Measurements from ENCODE around the gene SERPINI2.

SERPINI2 gene, protein sequence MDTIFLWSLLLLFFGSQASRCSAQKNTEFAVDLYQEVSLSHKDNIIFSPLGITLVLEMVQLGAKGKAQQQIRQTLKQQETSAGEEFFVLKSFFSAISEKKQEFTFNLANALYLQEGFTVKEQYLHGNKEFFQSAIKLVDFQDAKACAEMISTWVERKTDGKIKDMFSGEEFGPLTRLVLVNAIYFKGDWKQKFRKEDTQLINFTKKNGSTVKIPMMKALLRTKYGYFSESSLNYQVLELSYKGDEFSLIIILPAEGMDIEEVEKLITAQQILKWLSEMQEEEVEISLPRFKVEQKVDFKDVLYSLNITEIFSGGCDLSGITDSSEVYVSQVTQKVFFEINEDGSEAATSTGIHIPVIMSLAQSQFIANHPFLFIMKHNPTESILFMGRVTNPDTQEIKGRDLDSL

DNA sequence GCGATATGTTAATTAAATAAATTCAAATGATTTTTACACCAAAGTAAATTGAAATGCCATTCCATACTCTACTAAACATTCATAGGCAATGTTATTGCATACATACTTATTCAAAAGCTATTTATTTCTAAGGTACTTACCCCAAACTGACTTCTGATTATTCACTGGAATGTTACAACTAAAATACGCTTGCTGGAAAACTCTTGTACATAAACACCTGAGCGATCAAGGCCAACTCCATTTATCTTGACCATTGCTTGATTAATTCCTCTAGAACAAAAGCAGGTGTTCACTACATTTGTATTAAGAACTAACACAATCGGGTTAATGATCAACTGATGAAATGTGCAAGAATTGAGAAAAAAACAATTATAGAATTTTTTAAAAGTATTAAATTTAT lies at the start of gene SERPINI2:
TSS of gene SERPINI2 (minus strand) at position 180 of the 400 bp plus-strand sequence. CDS start 2,208 bp downstream, outside the sequence.
- no peak for DNase-seq

DNA sequence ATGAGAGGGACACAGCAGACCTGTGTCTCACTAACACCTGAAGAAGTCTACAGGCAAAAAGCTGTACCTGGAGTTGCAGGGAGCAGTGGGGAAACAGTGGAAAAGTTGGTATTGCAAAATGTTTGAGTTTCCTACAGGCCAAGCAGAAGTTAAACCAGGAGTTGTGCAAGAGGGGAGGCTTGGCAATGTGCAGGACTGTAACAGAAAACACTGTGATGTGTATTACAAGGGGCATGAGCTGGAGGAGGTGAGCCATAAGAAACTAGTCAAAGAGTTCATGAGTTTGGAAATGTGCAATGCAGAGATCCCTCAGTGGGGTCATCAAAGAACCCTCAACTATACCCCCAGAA lies 47.1 kb upstream of the SERPINI2 start:
- DNase-seq, result no peak

DNA sequence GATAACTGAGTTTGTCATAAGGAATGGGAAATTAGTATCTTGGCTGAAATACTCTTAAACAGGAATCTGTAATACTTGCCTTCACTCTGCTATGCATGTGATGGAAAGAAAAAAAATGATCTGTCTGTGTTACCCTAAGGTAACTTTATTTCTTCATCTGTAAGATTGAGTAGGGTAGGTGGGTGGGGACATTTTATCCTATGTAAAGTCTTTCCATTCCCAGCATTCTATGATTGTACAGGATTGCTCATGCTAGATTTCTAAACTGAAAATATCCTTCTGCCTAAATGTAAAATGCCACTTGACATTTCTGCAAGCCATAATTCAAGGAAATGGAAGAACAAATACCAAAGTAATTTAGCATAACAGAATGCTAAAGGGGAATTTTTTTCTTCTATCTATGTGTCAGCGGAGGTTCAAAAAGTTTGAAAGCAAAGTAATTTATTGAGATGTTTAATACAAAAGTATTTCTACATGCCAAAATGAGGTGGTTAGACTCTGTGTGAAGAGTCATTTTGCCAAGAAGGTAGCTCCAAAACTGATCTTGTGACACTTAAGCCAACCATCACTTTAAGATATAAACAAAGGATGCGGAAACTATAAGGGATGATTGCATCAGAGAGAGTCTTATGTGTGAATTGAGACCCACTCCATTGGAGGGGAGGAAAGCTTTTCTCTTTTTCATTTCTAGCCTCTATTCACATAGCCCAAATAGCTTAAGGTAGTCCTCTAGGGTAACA lies 46.6 kb upstream of the SERPINI2 start:
- no peak for DNase-seq

DNA sequence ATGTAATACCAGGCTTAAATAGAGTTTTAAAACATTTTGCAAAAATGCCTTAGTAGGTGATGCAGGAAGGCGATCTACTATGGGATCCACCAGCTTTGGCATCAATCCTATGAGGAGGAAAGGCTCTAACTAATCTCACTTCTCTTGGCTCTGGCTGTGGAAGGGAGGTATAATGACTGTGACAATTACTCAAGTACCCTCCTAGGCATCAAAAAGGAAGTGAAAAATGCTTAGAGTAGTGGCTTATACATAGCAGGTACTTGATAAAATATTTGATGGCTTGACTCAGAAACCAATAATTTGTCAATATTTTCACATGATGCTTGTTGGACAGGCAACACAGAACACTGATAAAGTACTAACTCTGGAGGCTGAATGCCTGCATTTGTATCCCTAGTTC lies 34.1 kb upstream of the SERPINI2 start:
- DNase-seq, result no peak

DNA sequence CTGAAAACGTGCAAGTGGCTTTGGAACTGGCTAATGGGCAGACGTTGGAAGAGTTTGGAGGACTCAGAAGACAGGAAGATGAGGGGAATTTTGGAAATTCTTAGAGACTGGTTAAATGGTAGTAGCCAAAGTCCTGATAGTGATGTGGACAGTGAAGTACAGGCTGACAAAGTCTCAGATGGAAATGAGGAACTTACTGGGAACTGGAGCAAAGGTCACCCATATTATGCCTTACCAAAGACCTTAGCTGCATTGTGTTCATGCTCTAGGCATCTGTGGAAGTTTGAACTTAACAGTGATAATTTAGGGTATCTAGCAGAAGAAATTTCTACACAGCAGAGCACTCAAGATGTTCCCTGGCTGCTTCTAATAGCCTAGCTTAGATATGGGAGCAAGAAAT lies 28.6 kb upstream of the SERPINI2 start:
- no peak for DNase-seq

DNA sequence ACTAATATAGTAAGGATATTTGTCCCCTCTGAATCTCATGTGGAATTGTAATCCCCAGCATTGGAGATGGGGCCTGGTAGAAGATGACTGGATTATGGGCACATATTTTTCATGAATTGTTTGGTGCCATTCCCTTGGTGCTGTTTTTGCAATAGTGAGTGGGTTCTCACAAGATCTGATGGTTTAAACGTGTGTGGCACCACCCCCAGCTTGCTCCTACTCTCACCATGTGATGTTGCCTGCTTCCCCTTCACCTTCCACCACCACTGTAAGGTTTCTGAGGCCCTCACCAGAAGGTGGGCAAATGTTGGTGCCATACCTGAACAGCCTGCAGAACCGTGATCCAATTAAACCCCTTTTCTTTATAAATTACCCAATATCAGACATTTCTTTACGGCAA lies 28.1 kb upstream of the SERPINI2 start:
- DNase-seq, result no peak

DNA sequence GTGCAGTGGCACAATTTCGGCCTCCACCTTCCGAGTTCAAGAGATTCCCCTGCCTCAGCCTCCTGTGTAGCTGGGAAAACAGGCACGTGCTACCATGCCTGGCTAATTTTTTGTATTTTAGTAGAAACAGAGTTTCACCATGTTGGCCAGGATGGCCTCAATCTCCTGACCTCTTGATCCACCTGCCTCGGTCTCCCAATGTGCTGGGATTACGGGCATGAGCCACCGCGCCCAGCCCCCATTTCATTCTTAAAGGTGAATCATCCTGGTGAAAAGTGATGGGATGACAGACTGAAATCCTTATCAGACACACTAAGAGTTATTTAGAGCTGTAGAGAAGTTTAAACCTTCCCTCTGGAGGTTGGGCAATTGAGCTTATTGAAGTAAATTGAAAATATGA lies 24.1 kb upstream of the SERPINI2 start:
- DNase-seq, result no peak

DNA sequence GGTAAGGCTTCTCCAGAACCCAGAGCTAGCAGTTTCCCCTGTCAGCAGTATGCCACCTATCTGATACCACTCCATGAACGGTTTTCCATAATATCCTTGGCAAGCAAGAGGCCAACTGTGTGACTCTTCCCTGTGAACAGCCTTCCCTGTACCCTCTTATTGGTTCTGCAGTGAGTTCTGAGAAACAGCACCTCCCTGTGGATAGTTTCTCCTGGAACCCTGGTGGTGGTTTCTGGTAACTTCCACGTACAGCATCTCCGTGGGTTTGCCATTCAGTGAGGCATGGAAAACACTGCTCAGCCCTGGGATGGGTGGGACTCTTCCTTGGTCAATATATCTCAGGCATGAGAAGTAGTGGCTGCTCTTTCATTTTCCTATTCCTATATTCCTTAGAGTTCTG lies 19.4 kb upstream of the SERPINI2 start:
- DNase-seq, result no peak

DNA sequence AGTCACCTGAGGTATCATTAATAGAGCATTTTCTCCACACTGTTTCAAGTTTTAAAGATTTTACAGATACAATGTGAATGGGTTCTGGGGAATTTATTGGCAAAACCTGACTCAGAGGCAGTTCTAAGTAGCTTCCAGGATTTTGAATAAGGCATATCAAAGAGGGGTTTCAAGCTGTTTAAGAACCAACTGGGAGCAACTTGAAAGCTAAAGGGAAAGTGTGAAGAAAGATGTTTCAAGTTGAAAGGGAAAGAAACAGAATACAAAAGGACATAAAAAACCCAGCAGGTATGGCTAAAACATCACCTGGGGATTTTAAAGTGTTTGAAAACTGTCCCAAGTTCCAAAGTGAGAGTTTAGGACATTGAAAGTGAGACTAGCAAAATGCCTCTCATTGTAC lies 17.8 kb upstream of the SERPINI2 start:
- DNase-seq, result no peak

DNA sequence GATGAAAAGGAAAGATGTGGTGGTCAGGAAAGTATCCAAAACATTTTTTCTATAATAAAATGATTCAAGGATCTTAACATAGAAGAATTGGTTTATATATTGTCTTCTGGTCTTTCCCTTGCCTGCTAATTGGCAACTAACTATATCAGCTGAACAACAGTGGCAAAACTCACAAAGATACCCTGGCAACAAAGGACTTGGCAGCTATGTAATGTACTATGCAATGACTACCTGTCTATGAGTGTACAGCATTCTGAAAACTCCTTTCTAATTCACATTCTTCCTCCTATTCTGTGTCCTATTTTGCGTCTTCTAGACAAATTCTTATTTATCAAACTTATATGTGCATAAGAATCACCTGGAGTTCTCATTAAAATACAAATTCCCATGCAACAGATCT lies 15.7 kb upstream of the SERPINI2 start:
- DNase-seq, result no peak

DNA sequence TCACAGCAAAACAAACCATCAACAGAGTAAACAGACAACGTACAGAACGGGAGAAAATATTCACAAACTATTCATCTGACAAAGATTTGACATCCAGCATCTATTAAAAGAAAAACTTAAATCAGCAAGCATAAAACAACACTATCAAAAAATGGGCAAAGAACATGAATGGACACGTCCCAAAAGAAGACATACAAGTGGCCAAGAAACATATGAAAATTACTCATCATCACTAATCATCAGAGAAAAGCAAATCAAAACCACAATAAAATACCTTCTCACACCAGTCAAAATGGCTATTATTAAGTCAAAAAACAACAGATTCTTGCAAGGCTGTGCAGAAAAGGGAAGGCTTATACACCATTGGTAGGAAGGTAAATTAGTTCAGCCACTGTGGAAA lies 13.7 kb upstream of the SERPINI2 start:
- DNase-seq, result no peak

DNA sequence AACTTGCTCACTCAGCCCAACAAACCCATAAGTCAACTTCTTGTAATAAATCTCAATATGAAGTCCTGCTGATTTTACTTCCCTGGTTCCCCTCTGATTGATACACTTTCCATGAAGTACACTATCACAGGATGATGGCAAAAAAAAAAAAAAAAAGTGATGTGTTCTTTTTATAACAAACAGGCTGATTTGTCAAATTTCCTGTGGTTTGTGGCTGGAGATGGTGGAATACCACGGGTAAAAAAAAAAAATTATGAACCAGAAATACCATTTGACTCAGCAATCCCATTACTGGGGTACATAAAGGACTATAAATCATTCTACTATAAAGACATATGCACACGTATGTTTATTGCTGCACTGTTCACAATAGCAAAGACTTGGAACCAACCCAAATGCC lies 10.7 kb upstream of the SERPINI2 start:
- DNase-seq, result no peak

DNA sequence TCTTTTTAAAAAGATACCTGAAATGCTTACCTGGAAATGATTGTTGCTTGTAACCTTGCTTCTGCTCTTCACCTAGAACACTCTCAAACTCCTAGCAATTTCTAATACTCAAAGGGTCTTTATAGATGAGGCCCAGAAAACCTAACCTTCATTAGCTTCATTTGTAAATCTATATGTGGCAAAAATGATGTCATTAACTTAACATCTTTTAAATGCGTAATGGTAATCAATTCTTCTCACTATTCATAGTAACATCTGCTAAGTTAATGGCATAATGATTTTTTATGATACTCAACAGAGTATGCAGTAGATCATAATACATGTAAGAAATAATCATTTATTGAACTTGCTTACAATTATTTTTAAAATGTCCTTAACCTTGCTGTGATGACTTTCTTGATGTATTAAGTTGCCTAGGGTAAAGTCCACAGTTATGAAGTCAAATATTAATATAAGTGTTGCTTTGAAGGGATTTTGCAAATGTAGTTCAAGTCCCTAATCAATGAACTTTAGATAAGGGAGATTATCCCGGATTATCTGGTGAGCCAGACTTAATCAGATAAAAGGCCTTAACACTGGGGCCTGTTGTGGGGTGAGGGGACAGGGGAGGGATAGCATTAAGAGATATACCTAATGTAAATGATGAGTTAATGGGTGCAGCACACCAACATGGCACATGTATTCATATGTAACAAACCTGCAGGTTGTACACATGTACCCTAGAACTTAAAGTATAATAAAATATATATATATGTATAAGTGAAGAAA lies 10.1 kb upstream of the SERPINI2 start:
- no peak for DNase-seq

DNA sequence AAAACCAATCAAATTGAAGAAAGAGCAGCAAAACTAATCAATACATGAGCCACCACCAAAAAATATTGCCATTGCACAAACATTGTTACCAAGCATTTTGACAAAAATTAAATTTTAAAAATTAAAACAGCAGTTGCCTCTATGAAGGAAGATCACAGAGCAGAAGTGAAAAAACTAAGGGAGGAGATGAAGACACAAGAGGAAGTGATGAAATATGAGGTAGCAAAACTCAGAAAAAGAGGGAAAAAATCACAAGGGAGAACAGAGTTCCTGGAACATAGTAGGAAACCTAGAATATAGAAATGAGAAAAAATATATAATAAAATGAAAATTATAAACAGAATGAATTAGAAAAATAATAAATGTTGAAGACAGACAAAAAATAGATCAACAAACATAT lies 7.3 kb upstream of the SERPINI2 start:
- no peak for DNase-seq

DNA sequence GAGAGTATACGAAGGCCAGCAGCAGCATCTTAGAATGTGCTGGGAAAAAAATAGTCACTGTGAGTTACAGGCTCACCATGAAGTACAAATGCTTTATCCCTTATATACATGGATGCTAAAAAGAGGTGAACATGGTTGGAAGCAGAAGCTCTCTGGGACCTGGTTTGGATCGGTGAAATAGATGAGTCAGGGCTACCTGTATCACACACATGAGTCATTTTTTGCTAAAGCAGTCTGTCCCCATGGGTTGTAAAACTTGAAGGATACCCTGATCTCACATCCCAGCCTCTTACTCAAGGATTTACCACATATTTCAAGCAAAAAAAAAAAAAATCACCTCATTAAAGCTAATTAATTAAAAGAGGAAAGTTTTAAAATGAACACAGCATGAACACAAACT lies 6.9 kb upstream of the SERPINI2 start:
- DNase-seq, result no peak

DNA sequence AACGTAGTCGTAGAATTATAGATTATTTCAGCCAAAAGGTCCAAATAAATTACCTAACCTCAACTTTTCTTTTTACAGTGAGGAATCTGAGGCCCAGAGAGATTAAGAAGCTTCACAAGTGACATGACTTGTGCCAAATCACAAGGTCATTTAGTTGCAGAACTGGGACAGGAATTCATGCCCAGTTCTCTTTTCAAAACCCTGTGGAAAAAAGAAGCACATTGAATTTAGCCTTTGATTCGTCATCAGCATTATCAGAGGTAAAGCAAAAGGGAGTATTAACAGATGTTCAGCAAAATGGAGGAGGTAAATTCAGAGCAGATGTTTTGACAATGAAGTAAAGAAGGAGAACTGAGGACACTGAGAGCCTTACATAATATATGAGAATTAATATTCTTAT lies 4.5 kb downstream of the SERPINI2 start:
- no peak for DNase-seq

DNA sequence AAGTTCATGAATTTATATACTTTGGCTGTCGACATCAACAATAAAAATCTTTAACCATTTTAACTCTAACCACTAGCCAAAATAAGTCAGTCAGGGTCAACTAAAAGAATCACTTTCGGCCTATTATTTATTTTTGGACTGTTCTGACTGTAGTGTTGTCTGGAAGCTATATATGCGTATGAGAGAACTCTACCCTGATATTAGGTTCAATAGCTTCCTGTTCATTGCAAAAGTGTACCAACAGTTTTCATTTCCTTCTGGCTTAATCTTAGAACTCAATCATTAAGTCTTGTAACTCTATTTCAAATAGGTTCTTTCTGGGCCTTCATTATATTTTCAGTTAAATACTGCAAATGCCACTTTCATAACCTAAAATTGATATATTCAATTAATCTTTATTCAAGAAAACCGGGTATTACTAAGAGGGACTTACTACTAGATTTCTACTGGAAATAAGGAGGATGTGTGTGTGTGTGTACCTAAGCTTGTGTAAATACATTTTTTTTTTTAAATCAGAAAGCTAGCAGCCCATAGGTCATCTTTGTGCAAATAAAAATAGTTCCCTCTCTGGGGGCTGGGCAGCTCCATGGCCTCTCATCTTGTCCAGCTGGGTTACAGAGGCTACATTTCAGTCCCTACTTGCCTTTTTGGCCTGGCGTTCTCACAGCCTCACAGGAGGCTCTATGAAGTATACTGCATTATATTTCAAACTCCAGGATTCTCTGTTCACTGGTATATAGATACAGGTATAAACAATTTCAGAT lies 5.8 kb downstream of the SERPINI2 start:
- DNase-seq, result no peak

DNA sequence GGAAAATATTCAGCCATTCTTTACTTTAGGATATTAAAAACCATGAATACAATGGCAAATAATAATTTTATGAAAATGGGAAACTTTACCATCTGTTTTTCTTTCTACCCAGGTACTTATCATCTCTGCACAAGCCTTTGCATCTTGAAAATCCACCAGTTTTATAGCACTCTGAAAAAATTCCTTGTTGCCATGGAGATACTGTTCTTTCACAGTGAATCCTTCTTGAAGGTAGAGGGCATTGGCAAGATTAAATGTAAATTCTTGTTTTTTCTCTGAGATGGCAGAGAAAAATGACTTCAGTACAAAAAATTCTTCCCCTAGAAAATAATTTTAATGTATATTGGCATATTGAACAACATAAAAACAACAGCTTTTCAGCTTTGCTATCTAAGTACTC lies 6.9 kb downstream of the SERPINI2 start:
- DNase-seq, result no peak

DNA sequence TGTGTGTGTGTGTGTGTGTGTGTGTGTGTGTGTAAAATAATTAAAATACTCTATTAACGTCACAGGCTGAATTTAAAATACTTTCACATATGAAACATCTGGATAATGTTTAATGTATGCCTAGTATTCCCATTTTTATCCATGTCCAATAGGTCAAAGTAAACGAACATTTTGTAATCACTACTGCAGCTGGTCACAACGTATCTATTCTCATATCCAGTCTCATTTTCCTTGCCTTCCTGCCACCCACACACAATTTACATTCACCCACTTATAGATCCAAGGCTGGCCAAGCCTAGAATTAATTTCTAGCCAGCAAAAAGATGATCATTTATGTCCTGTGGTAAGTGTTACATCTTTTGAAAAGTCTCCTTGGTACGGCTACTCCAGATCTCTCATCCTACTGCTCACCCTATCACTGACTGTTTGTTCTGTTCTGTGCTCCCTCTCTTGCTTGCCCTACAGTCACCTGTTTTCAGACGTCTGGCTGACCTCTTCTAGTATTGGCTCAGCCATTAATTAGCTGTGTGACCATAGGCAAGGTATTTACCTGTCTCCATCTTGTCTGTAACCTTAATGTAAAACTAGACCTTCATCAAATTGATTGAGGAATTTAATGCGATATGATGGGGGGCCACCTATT lies 17.6 kb downstream of the SERPINI2 start:
- DNase-seq, result no peak

DNA sequence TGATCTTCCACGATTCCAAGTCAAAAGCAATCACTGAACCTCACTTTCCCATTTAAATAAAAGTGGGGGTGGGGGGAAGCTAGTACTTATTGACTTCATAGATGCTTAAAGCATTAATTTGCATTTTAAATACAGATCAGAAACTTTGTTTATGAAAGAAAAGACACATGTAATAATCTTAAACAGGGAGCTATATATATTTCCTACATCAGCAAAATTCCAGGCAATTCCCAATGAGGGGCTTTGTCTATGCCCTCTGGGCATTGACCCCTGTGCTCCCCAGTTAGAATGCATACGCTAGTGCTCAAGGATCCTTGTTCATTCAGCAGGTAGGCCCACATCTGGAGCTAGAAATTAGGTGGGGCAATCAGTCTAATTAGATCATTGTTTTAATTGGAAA lies 20.0 kb downstream of the SERPINI2 start:
- no peak for DNase-seq

DNA sequence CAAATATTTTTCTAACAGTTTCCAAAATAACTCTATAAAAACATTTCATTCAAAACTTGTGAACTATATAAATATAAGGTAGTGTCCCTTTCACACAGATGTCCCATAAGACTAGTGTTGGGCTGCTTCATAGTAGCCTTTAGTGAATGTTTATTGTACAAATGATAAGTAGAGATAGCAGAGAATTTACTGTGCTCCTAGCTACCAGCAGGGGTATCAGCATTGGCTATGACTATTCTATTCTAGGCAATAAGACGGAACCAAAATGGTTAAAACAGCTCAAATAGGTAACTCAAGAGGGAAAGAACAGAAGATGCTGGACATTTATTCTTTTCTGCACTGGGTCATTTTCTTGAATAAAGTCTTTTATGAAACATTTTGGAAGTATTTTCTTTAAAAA lies 22.6 kb downstream of the SERPINI2 start:
- no peak for DNase-seq

DNA sequence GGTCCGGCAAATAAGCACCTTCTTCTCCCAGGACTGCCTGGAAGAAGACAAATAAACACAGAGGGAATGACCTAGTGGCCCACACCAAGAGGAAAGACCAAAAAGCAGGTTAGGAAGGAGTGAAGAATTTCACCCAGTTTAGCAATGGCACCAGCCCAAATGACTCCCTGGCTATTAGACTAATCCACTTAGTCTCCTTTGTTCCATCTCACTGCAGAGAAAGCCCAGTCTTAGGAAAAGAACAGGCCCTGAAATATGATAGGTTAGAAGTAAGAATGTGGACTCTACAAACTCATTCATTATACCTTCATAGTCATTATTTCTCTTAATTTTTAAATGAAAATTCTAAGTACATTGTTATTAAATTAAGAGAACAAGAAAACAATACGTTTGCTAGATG lies 23.2 kb downstream of the SERPINI2 start:
- no peak for DNase-seq

DNA sequence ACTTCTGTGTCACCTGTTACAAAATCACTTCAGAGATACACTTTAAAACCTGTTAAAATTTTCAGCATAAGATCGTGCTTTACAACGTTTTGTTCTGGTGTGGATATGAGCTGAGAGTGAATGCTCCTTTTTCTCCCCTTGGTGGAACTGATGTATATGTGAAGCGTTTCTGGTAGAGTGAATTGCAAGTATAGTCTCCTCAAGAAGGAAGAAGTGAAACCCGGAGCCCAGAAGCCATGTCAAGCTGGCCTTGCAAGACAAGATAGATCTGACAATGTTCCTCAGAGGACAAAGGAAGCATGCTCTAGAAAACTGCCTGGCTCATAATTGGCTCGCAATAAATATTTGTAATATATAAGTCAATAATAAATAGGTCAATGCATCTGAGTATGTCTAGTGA lies 23.6 kb downstream of the SERPINI2 start:
- no peak for DNase-seq

Measured in NCI-H446 treated with DMSO at 0.1 percent for 48 hours (cell line).